Omental fat pad (tissue), 4 donors: ENCODE measurements around the gene MTHFD1. TPM values are rescaled to one million over a fixed set of nuclear protein-coding genes. Genes with fewer than 3 reads are reported as not detected.
A peak's percentile ranks its signal among the peaks of the same experiment; 100 is the strongest.

Experiments
- ATAC-seq: fragments of 150-250 bp; one replicate; pipeline ENCODE4 v1.9.1; 2016; ENCODE audit warnings: mild to moderate bottlenecking, moderate library complexity; ENCODE audit not compliant: low FRiP score
- DNase-seq: peaks from one replicate; pipeline ENCODE4 v3.0.0-alpha.2; 2019; ENCODE audit warnings: low spot score
- total RNA-seq, 4 donors: library from RNA; depleted of rRNA; stranded (reverse); fragments of >200 nt; gene quantifications; one replicate each; pipeline ENCODE4 v1.1.0, GENCODE V29; 2016
- TF ChIP-seq, protein P1 (sequence below), 3 donors: fragments of 450-650 bp; IDR thresholded peaks; one replicate each; pipeline ENCODE4 v1.5.1; 2016 to 2017; ENCODE audit warnings: antibody characterized with exemption in 3 of 3, mild to moderate bottlenecking in 3 of 3, moderate library complexity in 2 of 3

The MTHFD1 gene
- total RNA-seq, 4 donors from 2014 or later = 58.0 to 138 (median 86.9) TPM

GRCh38 chr14:64394423-64394822 is 6.3 kb downstream of the MTHFD1 start:
- TF ChIP-seq, protein P1, sequence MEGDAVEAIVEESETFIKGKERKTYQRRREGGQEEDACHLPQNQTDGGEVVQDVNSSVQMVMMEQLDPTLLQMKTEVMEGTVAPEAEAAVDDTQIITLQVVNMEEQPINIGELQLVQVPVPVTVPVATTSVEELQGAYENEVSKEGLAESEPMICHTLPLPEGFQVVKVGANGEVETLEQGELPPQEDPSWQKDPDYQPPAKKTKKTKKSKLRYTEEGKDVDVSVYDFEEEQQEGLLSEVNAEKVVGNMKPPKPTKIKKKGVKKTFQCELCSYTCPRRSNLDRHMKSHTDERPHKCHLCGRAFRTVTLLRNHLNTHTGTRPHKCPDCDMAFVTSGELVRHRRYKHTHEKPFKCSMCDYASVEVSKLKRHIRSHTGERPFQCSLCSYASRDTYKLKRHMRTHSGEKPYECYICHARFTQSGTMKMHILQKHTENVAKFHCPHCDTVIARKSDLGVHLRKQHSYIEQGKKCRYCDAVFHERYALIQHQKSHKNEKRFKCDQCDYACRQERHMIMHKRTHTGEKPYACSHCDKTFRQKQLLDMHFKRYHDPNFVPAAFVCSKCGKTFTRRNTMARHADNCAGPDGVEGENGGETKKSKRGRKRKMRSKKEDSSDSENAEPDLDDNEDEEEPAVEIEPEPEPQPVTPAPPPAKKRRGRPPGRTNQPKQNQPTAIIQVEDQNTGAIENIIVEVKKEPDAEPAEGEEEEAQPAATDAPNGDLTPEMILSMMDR (IDR thresholded peaks at IDR 0.05) = no peak
- no peak for DNase-seq
- ATAC-seq = no peak

DNA sequence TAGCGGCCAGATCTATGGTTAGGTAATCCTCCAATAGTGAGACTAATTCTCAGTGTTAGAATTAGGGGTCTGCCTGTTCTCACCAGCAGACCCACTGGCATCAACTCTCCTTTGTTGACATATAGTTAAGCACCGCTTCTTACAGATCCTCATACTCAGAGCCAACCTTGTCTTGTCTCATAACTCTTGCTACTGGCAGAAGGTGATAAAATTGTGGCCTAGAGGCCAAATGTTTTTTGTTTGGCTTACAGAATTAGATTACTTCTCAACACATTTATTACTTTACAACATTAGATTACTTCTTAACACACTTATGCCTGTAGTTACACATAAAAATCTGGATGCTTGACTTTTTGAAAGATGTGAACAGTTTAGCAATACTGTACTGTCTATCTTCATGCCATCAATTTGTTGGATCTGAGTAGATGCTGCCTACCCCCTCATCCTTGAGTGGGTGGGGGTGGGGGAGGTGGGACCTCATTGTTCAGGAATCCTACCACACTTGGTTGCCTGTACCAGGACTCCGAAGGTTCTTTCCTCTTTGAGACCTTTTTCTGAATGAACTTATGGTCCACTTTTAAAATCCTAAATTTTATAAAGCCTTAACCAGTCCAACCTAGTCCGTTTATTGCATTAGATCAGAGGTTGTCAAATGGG is 7.0 kb downstream of the MTHFD1 start:
- no peak for ATAC-seq
- DNase-seq = no peak

DNA sequence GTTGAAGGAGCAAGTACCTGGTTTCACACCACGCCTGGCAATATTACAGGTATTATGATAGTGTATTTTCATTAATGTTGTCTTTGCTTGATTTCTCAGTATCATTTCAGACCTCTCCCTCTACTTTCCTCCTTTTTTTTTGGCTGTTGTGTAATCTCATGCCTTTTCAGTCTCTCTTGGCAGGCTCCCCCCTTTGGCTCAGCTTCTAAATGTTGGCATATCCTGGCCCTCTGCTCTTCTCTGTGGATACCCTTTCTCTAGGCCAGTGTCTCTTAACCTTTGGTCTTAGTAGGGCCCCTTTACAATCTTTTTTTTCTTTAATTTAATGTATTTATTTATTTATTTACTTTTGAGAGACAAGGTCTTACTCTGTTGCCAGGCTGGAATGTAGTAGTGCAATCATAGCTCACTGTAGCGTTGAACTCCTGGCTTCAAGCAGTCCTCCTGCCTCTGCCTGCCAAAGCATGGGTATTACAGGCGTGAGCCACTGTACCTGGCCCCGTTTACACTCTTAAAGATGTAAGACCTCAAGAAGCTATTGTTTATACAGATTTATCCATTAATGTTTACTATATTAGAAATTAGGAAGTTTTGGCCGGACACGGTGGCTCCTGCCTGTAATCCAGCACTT is 12.8 kb downstream of the MTHFD1 start:
- DNase-seq (no peak), ATAC-seq (peak; percentile 57)
- TF ChIP-seq, protein P1 (IDR thresholded peaks at IDR 0.05) = no peak

More for the DNA sequence above, 7.0 kb downstream of the MTHFD1 start:
- TF ChIP-seq, protein P1 (IDR thresholded peaks at IDR 0.05) = no peak

GRCh38 chr14:64401949-64402348 is 13.8 kb downstream of the MTHFD1 start:
- ATAC-seq (no peak), DNase-seq (no peak)
- TF ChIP-seq, protein P1 (IDR thresholded peaks at IDR 0.05) = no peak

DNA sequence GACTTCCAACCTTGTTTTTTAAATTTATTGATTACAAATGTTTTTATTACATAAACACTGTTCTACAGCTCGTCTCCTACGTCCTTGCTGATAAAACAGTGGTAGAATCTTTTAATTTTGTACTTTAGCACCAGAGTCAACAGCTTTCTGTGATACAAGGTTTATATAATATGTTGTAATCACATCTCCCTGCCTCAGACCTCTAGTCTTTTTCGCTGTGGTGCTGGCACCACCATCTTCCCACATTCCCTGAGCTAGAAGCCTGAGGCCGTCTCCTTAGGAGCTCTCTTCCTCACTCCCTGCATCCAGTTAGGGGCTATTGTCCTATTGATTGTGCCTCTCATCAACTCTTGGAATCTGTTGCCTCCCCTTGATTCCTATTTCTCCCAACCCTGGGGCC is 17.1 kb downstream of the MTHFD1 start:
- ATAC-seq (no peak), DNase-seq (no peak)
- TF ChIP-seq, protein P1 (IDR thresholded peaks at IDR 0.05) = no peak

DNA sequence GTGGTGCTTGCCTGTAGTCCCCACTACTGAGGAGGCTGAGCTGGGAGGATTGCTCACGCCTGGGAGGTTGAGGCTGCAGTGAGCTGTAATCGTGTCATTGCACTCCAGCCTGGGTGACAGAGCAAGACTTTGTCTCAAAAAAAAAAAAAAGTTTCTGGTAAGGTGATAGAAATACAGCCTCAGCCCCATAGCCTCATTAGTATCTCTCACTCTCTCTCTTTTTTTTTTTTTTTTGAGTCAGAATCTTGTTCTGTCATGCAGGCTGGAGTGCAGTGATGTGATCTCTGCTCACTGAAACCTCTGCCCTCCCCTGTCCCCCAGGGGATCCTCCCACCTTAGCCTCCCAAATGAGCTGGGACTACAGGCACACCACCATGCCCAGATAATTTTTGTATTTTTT is 19.2 kb downstream of the MTHFD1 start:
- ATAC-seq (no peak), DNase-seq (no peak)
- TF ChIP-seq, protein P1 (IDR thresholded peaks at IDR 0.05) = no peak
